GM12878 (cell line): ENCODE measurements around the gene CEP78. TPM values are rescaled to one million over a fixed set of nuclear protein-coding genes. Genes with fewer than 3 reads are reported as not detected.

ENCODE experiments used
- ATAC-seq: fragments of 200-7000 bp; cut with Tn5 transposase; 3 replicates; pipeline ENCODE4 v1.9.1; 2020; ENCODE audit warnings: mild to moderate bottlenecking, moderate library complexity
- BruUV-seq: library from RNA; stranded (reverse); fragments of 400-500 nt; replicated peaks from 2 replicates; lab custom pipeline; 2021; lab: Mats Ljungman, UMichigan
- CTCF ChIA-PET: fragments of 300-600 bp; sonication (Branson Sonifier 250); formaldehyde crosslinking; extraction: SDS; loops from one replicate; lab custom pipeline; 2021; ENCODE audit warnings: inconsistent platforms; lab: Yijun Ruan, JAX
- POLR2A ChIA-PET: fragments of 350-600 bp; formaldehyde crosslinking; extraction: SDS; loops from one replicate; lab custom pipeline; 2021; ENCODE audit warnings: inconsistent platforms; lab: Charles Lee
- RAD21 ChIA-PET: fragments of 300-600 bp; sonication (Branson Sonifier 250); formaldehyde crosslinking; loops from one replicate; lab custom pipeline; 2023; ENCODE audit warnings: antibody characterized with exemption; ENCODE audit not compliant: unreplicated experiment; lab: Charles Lee
- SMC1A ChIA-PET: fragments of 300-600 bp; sonication (Branson Sonifier 250); formaldehyde crosslinking; loops from one replicate; lab custom pipeline; 2023; ENCODE audit not compliant: unreplicated experiment, uncharacterized antibody; lab: Charles Lee
- DNase-seq: peaks from one replicate; pipeline ENCODE4 v3.0.0-alpha.2; 2011; ENCODE audit warnings: low read depth, low spot score
- FAIRE-seq: peaks from 3 replicates; lab custom pipeline; 2011; peaks lifted over from hg19 to GRCh38; lab: Jason Lieb, UNC
- H2AFZ ChIP-seq: 2 replicates; pipeline ENCODE4 v1.6.0; 2011; ENCODE audit warnings: low read depth, low read length, control low read depth; ENCODE audit not compliant: control insufficient read depth
- H3K27ac ChIP-seq: 2 replicates; pipeline ENCODE4 v1.5.1; 2011; ENCODE audit warnings: control low read depth; ENCODE audit not compliant: control insufficient read depth, insufficient read depth
- H3K27me3 ChIP-seq, 2 experiments: replicated peaks in 1 of 2; 2 replicates each; pipeline versions ENCODE4 v1.6.0 to v1.6.1; 2011; ENCODE audit warnings: low read length in 1 of 2; ENCODE audit not compliant: control insufficient read depth in 2 of 2, insufficient read depth in 2 of 2
- H3K36me3 ChIP-seq, 2 experiments: 2 replicates each; pipeline ENCODE4 v1.5.1; 2011; ENCODE audit warnings: low read length in 1 of 2; ENCODE audit not compliant: control insufficient read depth in 2 of 2, insufficient read depth in 2 of 2
- H3K4me1 ChIP-seq: 2 replicates; pipeline ENCODE4 v1.6.1; 2011; ENCODE audit warnings: mild to moderate bottlenecking, low read length, moderate library complexity, mixed read lengths; ENCODE audit not compliant: control insufficient read depth, insufficient read depth
- H3K4me2 ChIP-seq: 2 replicates; pipeline ENCODE4 v1.6.0; 2011; ENCODE audit warnings: control low read depth; ENCODE audit not compliant: control insufficient read depth, insufficient read depth
- H3K4me3 ChIP-seq: fragments of 200-600 bp; sonication (generic); 2 replicates; pipeline ENCODE4 v1.5.1; 2016
- H3K79me2 ChIP-seq: 2 replicates; pipeline ENCODE4 v1.6.0; 2011; ENCODE audit warnings: low read length; ENCODE audit not compliant: control insufficient read depth, insufficient read depth
- H3K9ac ChIP-seq: 2 replicates; pipeline ENCODE4 v1.8.0; 2011; ENCODE audit warnings: low read length, control low read depth, mixed read lengths; ENCODE audit not compliant: control insufficient read depth, insufficient read depth
- H3K9me3 ChIP-seq: replicated peaks from 3 replicates; pipeline ENCODE4 v1.5.1; 2011; ENCODE audit warnings: mild to moderate bottlenecking, low read length; ENCODE audit not compliant: control insufficient read depth, insufficient read depth
- H4K20me1 ChIP-seq: 2 replicates; pipeline ENCODE4 v1.6.0; 2011; ENCODE audit not compliant: control insufficient read depth, insufficient read depth
- CHD4 ChIP-seq: fragments of 200-600 bp; sonication (generic); IDR thresholded peaks from 2 replicates; pipeline ENCODE4 v1.6.1; 2016; ENCODE audit warnings: mild to moderate bottlenecking
- MYC ChIP-seq: IDR thresholded peaks from 2 replicates; pipeline ENCODE4 v1.6.1; 2011; ENCODE audit warnings: mild to moderate bottlenecking, low read length, moderate library complexity, inconsistent platforms; ENCODE audit not compliant: insufficient read depth, insufficient replicate concordance, insufficient read length, severe bottlenecking
- NFXL1 ChIP-seq: fragments of 450-650 bp; IDR thresholded peaks from 2 replicates; pipeline ENCODE4 v1.6.1; 2017; ENCODE audit warnings: antibody characterized with exemption, mild to moderate bottlenecking, borderline replicate concordance
- PAX5 ChIP-seq: IDR thresholded peaks from 2 replicates; pipeline ENCODE4 v1.6.1; 2011; ENCODE audit warnings: low read depth, low read length, borderline replicate concordance
- RAD21 ChIP-seq: IDR thresholded peaks from 2 replicates; pipeline ENCODE4 v1.6.1; 2011; ENCODE audit warnings: mild to moderate bottlenecking, low read depth, low read length, moderate library complexity; ENCODE audit not compliant: insufficient read depth
- RBBP5 ChIP-seq: fragments of 200-600 bp; sonication (generic); conservative IDR thresholded peaks from 2 replicates; pipeline ENCODE4 v1.6.1; 2016
- RUNX3 ChIP-seq: IDR thresholded peaks from 2 replicates; pipeline ENCODE4 v1.6.1; 2012; ENCODE audit warnings: low read length, inconsistent platforms
- SREBF2 ChIP-seq: IDR thresholded peaks from 2 replicates; pipeline ENCODE4 v1.6.1; 2012; ENCODE audit warnings: mild to moderate bottlenecking, low read length
- SUPT20H ChIP-seq: IDR thresholded peaks from 2 replicates; pipeline ENCODE4 v1.6.1; 2011; ENCODE audit warnings: low read depth, mild to moderate bottlenecking, low read length, moderate library complexity, borderline replicate concordance; ENCODE audit not compliant: control insufficient read depth
- ZSCAN29 ChIP-seq: fragments of 450-650 bp; IDR thresholded peaks from 2 replicates; pipeline ENCODE4 v1.6.1; 2017; ENCODE audit warnings: mild to moderate bottlenecking, moderate library complexity
- WGBS: methylation state at CpG from one replicate; pipeline ENCODE4 v1.1.6; 2016; ENCODE audit warnings: low lambda C conversion rate; ENCODE audit not compliant: insufficient replicate concordance, insufficient coverage; ENCODE audit errors: missing lambda C conversion rate; 5-methylcytosine and 5-hydroxymethylcytosine counted together
- in situ Hi-C: fragments of 300-500 bp; cut with MboI; formaldehyde crosslinking; loops from 9 replicates; pipeline ENCODE4 v1.14.3; 2018; ENCODE audit warnings: mixed read lengths
- intact Hi-C: fragments of 100-400 bp; cut with micrococcal nuclease; formaldehyde crosslinking; loops from one replicate; pipeline ENCODE4 v1.14.2; 2022; ENCODE audit not compliant: unreplicated experiment
- polyA plus RNA-seq, 11 experiments: library from polyadenylated mRNA; depleted of rRNA in 4 of 11; unstranded in 6 of 11; stranded (reverse) in 5 of 11; fragments of >200 nt; fragmentation: Nextera tagmentation in 4 of 11; fragmentation: Illumina TruSeq in 1 of 11; extraction: Ambion mirVana in 4 of 11; extraction: Trizol in 1 of 11; gene quantifications; 1 replicate in 1 of 11; 2 replicates in 10 of 11; pipeline versions ENCODE4 v1.2.1 to v1.2.3, GENCODE V29; 2011 to 2016; ENCODE audit warnings: inconsistent platforms in 2 of 11, missing spikeins in 2 of 11, low read depth in 1 of 11
- total RNA-seq, 4 experiments: library from RNA; depleted of rRNA in 3 of 4; stranded (reverse); fragments of >200 nt in 3 of 4; fragmentation: Illumina TruSeq in 1 of 4; extraction: Trizol in 1 of 4; gene quantifications; 2 replicates each; pipeline versions ENCODE4 v1.2.1 to v1.2.3, GENCODE V29; 2013 to 2021
- TF ChIP-seq, protein P1 (sequence below), 3 experiments: IDR thresholded peaks in 2 of 3; conservative IDR thresholded peaks in 1 of 3; 2 replicates each; pipeline ENCODE4 v1.5.1; 2011; ENCODE audit warnings: low read depth in 3 of 3, low read length in 3 of 3, mild to moderate bottlenecking in 3 of 3, control low read depth in 2 of 3, moderate library complexity in 2 of 3, inconsistent platforms in 1 of 3, mixed read lengths in 1 of 3; ENCODE audit not compliant: control insufficient read depth in 2 of 3, insufficient read depth in 1 of 3; ENCODE audit errors: extremely low read depth in 1 of 3
- TF ChIP-seq, protein P2 (sequence below): IDR thresholded peaks from 2 replicates; pipeline ENCODE4 v1.6.1; 2011; ENCODE audit warnings: mild to moderate bottlenecking, low read depth, low read length, moderate library complexity; ENCODE audit not compliant: insufficient replicate concordance
- TF ChIP-seq, protein P3 (sequence below): IDR thresholded peaks from 2 replicates; pipeline ENCODE4 v1.6.1; 2011; ENCODE audit warnings: borderline replicate concordance, low read depth, mild to moderate bottlenecking, moderate library complexity, mixed read lengths, low read length; ENCODE audit not compliant: insufficient read depth; ENCODE audit errors: extremely low read length

Gene CEP78
- total and polyA plus RNA-seq, 10 of the 15 experiments (the other 5 are each of a cell fraction or from before 2014, with no cell fraction given) = 4.1 to 44.9 (median 27.9) TPM

DNA sequence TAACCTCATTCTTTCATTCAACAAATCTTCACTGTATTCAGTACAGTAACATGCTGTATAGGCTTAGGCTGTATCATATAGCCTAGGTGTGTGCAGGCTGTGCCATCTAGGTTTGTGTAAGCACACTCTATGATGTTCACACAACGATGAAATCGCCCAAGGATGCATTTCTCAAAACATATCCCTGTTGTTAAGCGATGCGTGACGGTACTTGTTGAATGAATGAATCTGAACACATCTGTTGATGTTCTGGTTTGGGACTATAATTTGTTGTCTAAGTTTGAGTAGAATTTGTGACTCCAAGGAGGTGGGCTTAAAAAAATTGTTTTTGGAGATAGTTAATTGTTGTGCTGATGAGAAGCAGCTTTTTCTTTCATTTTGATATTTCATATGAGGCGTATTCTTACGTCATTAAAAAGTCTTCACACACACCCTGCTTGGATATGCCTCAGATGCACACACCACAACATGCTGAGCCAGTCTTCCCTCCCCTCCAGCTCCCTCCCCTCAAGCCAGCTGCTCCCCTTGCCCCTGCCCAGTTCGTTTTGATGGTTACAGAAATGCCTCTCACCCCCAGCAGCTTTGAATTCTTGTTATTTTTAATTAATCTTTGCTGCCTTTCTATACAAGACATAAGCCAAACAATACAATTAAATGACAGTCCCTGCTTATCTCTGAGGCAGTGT, 55.5 kb downstream of the CEP78 start:
- H3K36me3 ChIP-seq = no peaks in the 10 kb centered on the region
- no peak overlapping the region for H3K27ac ChIP-seq
- H3K4me2 ChIP-seq = no peak overlapping the region
- H3K9ac ChIP-seq = no peak overlapping the region
- no peaks in the 10 kb centered on the region for H3K9me3 ChIP-seq
- 60% methylated on average over 8 of the region's 8 CpGs for WGBS
- H2AFZ ChIP-seq = no peak overlapping the region
- POLR2A ChIA-PET = no interaction called here
- intact Hi-C loops = no loop called here
- TF ChIP-seq PAX5 (peak; percentile 60; the same call in 1 of the 2 replicates), RAD21 (no peak)
- no peak for ATAC-seq
- SMC1A ChIA-PET = no interaction called here
- H3K79me2 ChIP-seq = no peaks in the 10 kb centered on the region
- no peaks in the 10 kb centered on the region for H3K27me3 ChIP-seq
- FAIRE-seq = no peak
- no peak overlapping the region for H3K4me3 ChIP-seq
- H3K4me1 ChIP-seq = peaks cover 3% of the 10 kb centered on the region
- CTCF ChIA-PET = no interaction called here
- H4K20me1 ChIP-seq = no peaks in the 10 kb centered on the region
- RAD21 ChIA-PET = no interaction called here
- in situ Hi-C loops = no loop called here
- DNase-seq = no peak
- no TSS peak for BruUV-seq

DNA sequence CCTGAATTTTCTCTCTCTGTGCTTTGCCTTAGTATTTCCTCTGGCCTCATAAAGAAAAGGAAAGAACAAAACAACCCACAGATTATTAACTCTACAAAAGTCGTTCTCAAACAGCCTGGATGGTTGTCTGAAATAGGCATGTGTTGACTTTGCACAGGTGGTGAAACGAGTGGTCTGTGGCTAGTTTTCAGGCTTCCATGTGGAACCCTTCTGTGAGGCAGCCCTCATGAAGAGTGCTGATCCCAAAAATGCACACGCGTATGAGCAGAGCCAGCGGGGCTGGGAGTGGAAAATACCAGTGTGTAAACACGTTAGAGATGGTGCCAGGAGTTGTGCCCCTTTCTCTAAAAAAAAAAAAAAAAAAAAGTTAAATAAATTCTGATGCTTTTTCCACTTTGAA, 56.2 kb downstream of the CEP78 start:
- no peak overlapping the region for H2AFZ ChIP-seq
- H3K4me3 ChIP-seq = no peak overlapping the region
- ChIA-PET SMC1A (interaction anchor here (0.6 kb wide), 1 partner anchor 12 kb away, joined by 3 read pairs; no protein-coding TSS in a partner anchor), POLR2A (no interaction called here), RAD21 (no interaction called here), CTCF (interaction anchor here (0.6 kb wide), 1 partner anchor 11 kb away, joined by 3 read pairs; no protein-coding TSS in a partner anchor)
- H3K36me3 ChIP-seq = no peaks in the 10 kb centered on the region
- H3K79me2 ChIP-seq = peaks cover under 1% of the 10 kb centered on the region; the same call in 1 of the 2 replicates
- no peaks in the 10 kb centered on the region for H3K9me3 ChIP-seq
- no TSS peak for BruUV-seq
- in situ Hi-C loops = no loop called here
- WGBS = 50% methylated on average over 6 of the region's 6 CpGs
- H3K4me2 ChIP-seq = no peak overlapping the region
- ATAC-seq (no peak), FAIRE-seq (no peak), DNase-seq (no peak)
- no peaks in the 10 kb centered on the region for H3K27me3 ChIP-seq
- H4K20me1 ChIP-seq = no peaks in the 10 kb centered on the region
- intact Hi-C loops = no loop called here
- peaks cover 4% of the 10 kb centered on the region for H3K4me1 ChIP-seq
- no peak overlapping the region for H3K27ac ChIP-seq
- no peak overlapping the region for H3K9ac ChIP-seq
- TF ChIP-seq ZSCAN29 = no peak
- no peak for TF ChIP-seq SREBF2
- TF ChIP-seq RUNX3 = no peak
- no peak for TF ChIP-seq NFXL1
- TF ChIP-seq, protein P1, sequence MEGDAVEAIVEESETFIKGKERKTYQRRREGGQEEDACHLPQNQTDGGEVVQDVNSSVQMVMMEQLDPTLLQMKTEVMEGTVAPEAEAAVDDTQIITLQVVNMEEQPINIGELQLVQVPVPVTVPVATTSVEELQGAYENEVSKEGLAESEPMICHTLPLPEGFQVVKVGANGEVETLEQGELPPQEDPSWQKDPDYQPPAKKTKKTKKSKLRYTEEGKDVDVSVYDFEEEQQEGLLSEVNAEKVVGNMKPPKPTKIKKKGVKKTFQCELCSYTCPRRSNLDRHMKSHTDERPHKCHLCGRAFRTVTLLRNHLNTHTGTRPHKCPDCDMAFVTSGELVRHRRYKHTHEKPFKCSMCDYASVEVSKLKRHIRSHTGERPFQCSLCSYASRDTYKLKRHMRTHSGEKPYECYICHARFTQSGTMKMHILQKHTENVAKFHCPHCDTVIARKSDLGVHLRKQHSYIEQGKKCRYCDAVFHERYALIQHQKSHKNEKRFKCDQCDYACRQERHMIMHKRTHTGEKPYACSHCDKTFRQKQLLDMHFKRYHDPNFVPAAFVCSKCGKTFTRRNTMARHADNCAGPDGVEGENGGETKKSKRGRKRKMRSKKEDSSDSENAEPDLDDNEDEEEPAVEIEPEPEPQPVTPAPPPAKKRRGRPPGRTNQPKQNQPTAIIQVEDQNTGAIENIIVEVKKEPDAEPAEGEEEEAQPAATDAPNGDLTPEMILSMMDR (IDR thresholded peaks at IDR 0.05 in 2 of 3, conservative IDR thresholded peaks at IDR 0.05 in 1 of 3; ENCODE audit: control insufficient read depth in 2 of 3, extremely low read depth in 1 of 3, insufficient read depth in 1 of 3, low read depth in 3 of 3, low read length in 3 of 3) = no peak
- TF ChIP-seq, protein P2, sequence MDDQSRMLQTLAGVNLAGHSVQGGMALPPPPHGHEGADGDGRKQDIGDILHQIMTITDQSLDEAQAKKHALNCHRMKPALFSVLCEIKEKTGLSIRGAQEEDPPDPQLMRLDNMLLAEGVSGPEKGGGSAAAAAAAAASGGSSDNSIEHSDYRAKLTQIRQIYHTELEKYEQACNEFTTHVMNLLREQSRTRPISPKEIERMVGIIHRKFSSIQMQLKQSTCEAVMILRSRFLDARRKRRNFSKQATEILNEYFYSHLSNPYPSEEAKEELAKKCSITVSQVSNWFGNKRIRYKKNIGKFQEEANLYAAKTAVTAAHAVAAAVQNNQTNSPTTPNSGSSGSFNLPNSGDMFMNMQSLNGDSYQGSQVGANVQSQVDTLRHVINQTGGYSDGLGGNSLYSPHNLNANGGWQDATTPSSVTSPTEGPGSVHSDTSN = no peak
- TF ChIP-seq, protein P3, sequence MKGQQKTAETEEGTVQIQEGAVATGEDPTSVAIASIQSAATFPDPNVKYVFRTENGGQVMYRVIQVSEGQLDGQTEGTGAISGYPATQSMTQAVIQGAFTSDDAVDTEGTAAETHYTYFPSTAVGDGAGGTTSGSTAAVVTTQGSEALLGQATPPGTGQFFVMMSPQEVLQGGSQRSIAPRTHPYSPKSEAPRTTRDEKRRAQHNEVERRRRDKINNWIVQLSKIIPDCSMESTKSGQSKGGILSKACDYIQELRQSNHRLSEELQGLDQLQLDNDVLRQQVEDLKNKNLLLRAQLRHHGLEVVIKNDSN = no peak
- TF ChIP-seq RBBP5 = no peak
- no peak for TF ChIP-seq SUPT20H
- no peak for TF ChIP-seq CHD4
- no peak for TF ChIP-seq MYC
